ENCODE data around the gene LZTR1.
"Not testable (repeated sequence)": the region's sequence is repeated elsewhere in the genome, so short reads cannot be mapped to it uniquely, and the experiment has no call there.

The LZTR1 gene

DNA sequence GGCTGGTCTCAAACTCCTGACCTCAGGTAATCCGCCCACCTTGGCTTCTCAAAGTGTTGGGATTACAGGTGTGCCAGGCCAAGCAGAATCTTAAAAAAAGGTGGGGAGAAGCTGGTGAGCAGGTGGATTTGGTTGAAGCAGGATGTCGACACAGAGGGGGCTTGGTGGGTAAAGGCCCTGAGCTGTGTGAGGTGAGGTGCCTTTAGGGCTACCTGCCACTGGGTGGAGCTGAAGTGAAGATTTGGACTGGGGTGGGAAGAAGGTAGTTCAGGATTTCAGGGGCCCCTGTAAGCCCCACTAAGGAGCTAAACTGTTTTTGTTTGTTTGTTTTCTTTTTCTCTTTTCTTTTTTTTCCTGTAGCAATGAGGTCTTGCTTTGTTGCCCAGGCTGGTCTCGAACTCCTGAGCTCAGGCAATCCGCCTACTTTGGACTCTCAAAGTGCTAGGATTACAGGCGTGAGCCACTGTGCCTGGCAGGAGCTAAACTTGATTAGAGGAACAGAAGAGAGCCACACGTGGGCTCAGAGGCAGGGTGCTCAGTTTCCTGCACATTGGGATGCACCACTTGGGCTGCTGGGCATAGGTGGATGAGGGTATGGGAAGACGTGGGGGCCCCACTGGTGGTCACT lies 38.8 kb downstream of the LZTR1 start:
- DNase-seq: peak; percentile 48

DNA sequence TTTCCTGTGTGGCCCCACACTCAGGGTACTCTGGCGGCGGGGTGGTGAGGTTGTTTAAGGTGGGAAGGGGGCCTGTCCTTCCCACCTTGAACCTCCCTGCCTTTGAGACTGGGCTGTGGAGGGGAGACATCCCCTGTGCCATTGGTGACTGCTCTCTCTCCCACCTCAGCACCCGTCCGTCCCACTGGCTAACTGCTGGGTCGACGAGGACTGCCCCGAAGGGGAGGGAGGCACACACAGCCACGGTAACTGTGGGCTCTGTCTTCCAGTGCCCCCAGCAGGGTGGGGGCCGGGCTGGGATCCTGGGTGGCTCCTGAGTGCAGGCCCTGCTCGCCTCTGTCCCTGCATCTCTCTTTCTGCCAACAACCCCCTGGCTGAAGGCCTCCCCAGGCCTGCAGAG lies 40.4 kb downstream of the LZTR1 start:
- no peak for DNase-seq

DNA sequence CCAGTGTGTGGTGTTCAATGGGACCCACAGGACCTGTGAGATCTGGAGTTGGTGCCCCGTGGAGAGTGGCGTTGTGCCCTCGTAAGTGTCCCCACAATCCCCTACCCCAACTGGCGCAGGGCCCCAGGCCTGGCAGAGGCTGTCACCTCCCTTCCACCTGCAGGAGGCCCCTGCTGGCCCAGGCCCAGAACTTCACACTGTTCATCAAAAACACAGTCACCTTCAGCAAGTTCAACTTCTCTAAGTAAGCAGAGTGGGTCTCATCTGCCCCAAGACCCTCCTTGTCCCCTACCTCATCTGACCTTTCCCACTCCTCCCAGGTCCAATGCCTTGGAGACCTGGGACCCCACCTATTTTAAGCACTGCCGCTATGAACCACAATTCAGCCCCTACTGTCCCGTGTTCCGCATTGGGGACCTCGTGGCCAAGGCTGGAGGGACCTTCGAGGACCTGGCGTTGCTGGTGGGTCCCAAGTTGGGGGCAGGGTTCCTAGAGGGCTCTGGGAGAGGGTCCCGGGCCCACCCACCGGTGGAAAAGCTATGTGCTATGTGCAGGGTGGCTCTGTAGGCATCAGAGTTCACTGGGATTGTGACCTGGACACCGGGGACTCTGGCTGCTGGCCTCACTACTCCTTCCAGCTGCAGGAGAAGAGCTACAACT lies 41.0 kb downstream of the LZTR1 start:
- DNase-seq: no peak

DNA sequence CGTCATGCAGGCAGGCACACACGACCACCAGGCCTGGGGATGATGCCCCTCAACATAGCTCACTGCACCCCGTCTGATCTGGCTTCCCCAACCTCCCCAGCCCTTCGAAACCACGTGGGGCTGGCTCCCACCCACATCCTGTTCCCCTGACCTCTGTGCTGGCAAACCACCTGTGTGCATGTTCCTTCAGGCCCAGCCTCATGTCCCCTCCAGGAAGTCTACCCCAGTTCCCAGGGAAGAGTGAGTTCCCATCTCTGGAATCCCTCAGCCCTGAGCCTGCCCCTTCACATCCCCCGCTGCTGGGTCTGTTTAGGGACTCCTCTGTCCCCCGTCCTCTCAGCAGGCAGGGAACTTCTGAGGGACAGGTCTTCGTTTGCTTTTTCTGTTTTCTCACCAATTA lies 43.2 kb downstream of the LZTR1 start:
- no peak for DNase-seq

DNA sequence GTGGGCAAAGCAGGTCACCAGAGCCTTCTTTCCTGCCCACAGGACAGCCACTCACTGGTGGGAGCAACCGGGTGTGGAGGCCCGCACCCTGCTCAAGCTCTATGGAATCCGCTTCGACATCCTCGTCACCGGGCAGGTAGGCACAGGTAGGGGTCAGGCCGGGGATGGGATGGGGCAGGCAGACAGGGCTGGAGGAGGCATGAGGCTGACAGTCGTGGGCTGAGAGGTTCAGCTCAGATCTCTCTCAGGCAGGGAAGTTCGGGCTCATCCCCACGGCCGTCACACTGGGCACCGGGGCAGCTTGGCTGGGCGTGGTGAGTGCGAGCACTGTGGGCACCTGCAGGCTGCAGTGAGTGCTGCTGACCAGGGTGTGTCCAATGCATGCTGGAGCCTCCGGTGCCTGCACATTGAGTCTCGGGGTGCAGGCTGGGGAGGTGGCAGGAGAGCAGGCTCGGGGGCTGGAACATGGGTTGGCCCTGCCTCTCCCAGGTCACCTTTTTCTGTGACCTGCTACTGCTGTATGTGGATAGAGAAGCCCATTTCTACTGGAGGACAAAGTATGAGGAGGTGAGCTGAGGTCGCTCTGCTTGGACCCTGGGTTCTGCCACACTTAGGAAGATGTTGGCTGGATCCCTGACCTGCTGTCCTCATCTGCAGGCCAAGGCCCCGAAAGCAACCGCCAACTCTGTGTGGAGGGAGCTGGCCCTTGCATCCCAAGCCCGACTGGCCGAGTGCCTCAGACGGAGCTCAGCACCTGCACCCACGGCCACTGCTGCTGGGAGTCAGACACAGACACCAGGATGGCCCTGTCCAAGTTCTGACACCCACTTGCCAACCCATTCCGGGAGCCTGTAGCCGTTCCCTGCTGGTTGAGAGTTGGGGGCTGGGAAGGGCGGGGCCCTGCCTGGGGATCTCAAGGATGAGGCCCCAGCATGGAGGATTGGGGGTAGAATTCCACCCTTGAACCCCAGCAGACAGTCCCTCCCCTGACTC lies 44.0 kb downstream of the LZTR1 start:
- no peak for DNase-seq

DNA sequence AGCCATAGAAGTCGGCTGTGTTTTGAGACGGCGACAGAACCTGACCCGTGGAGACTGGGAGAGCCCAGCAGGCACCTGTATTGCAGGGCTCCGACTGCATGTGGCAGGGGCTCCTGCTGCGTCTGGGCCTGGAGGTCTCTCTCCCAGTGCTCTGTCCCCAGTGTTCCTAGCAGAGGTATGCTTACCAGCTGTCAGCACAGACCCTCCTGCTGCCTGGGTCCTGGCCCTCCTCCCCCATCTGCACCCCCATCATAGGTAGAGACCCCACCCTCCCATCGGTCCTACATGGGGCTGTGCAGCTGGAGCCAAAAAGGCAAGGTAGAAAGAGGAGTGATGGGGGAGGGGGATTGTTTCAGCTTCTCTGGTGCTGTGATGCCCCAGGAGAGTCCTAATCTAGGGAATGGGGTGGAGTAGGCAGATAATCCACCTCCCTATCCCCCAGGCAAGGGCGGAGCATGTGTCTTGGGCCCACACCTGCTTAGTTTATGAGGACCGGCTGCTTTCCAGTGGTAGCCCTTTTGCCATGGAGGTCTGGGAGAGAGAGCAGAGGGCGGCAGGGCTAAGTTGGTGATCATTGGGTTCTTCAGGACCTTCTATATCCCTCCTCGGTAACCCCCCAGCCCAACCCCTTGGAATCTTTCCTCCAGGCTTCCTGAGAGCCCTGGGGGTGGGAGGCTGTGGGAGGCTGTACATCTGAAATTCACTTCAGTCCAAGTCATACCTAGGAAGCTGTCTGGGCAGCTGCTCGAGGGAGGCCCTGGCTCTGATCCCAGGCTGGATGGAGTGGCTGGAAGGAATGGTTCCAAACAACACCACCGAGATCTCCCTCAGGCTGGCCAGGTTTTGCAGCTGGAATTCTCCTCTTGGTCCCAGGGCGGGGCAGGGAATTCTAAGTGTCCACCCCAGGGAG lies 44.9 kb downstream of the LZTR1 start:
- DNase-seq: peak; percentile 62

DNA sequence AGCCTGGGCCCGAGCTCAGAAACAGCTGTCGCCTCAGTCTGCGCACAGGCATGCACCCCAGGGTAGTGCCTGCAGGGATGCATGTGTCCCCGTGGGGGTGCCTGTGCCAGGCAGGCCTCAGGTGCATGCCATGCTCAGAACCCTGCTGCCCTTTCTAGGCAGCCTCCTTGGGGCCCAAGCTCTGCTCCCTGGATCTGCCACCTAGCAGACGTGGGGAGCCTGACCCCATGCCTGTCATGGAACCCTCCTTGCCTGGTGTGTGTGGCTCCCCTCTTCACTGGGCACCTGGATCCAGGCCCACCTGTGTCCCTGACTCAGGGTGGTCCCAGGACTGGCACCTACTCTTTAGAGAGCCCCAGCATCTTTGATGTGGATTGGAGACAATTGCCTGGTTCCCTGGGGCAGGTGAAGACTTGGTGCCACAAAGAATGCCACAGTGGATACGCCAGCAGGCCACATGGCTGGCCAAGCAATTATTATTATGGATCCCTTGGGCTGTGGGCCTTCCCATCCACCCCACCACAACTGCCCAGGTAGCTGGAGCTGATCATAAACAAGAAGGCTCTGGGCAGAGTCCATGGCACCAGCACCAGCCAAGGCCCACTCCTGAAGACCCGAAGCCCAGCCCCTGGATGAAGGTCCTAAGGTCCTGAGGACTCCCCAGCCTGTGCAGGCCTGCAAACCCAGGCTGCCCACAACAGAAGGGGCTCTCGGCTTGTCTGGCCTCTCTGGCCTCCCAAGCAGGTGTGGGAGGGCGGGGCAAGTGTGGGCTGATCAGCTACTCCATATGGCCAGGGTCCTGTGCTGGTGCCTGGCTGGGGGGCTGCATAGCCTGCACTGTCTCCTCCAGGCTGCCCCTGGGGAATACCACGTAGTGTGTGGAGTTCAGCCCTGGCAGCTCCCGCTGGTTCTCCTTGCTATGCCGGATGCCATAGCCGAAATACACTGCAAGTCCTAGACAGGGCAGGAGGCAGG lies 46.5 kb downstream of the LZTR1 start:
- no peak for DNase-seq

DNA sequence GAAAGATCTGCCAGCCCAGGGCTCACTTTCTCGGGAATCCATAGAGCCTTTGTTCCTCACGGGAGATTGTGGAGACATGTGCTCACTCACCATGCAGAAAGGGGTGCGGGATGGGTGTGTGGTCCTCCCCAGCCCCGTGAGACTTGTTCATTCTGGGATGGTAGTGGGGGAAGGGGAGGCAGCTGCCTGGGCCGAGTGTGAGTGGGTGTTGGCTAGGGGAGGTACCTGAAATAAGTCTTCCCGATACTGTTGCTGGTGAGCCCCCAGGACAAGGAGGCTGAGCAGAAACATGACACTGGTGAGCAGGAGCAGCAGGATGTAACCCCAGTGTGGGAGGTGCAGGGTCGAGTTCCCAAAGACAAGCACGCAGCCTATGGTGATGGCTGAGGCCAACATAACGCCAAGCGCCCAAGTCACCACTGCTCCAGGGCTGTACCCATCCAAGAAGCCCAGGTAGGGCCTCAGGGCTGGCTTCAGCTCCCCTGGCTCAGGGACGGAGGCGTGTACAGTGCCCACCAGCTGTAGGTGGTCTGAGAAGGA lies 47.5 kb downstream of the LZTR1 start:
- no peak for DNase-seq

DNA sequence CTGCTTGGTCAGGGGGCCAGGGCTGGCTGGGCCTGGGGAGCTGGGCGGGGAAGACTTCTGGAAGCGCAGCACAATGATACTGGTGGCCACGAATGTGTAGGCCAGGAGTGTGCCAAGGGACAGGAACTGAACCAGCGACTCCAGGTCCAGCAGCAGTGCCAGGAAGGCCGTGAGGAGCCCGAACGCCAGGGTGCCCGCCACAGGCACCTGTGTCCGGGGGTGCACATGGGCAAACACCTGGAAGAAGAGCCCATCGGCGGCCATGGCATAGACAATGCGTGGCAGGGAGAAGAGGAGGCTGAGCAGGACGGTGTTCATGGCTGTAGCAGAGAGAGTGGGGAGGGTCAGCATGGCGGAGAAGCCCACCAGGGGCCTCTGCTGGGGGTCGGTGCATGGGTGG lies 47.9 kb downstream of the LZTR1 start:
- DNase-seq: no peak

DNA sequence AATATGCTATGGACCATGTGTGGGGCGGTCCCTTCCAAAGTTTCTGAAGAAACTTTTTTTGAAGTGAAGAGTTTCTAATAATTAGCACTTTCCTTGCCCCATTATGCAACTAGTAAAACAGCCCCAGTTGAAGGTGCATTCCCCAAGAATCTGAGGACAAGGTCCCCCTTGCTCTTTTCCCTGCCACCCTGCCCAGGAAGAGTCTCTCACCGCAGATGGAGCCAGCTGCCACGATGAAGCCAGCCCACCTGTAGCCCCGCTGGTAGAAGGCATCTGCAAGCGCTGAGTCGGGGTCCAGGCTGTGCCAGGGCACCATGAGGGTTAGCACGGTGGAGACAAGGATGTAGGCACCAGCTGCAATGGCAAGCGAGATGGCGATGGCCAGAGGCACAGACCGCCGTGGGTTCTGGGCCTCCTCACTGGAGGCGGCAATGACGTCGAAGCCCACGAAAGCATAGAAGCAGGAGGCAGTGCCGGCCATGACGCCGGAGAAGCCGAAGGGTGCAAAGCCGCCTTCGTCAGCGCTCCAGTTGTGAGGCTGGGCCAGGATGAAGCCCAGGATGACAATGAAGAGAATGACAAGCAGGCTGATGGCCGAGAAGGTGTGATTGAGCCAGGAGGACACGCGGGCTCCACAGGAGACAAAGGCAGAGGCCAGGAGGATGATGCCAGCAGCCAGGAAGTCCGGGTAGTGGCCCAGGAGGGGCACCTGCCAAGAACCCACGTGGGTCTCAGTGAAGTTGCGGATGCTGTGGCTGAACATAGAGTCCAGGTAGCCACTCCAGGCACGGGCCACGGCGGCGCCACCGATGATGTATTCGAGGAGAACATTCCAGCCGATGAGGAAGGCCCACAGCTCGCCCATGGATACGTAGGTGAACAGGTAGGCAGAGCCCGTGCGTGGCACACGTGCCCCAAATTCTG lies 48.8 kb downstream of the LZTR1 start:
- no peak for DNase-seq

DNA sequence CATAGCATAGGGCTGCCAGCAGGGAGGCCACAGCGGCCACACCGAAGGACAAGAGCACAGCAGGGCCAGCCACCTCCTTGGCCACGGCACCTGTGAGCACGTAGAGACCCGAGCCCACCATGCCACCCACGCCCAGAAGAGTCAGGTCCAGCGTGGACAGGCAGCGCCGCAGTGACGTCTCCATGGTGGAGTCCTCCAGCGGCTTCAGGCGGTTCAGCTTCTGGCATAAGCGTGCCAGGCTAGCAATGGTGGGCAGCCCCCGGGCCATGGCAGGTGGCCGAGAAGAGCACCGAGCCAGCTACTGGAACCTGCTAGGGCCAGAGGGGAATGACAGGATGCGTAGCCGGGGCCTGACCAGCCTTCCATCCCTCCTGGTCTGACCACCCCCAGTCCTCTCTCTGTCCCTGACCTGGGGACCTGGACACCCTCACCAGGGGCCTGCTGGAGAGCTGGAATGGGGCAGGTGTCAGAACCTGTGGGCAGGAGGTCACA lies 49.5 kb downstream of the LZTR1 start:
- no peak for DNase-seq

DNA sequence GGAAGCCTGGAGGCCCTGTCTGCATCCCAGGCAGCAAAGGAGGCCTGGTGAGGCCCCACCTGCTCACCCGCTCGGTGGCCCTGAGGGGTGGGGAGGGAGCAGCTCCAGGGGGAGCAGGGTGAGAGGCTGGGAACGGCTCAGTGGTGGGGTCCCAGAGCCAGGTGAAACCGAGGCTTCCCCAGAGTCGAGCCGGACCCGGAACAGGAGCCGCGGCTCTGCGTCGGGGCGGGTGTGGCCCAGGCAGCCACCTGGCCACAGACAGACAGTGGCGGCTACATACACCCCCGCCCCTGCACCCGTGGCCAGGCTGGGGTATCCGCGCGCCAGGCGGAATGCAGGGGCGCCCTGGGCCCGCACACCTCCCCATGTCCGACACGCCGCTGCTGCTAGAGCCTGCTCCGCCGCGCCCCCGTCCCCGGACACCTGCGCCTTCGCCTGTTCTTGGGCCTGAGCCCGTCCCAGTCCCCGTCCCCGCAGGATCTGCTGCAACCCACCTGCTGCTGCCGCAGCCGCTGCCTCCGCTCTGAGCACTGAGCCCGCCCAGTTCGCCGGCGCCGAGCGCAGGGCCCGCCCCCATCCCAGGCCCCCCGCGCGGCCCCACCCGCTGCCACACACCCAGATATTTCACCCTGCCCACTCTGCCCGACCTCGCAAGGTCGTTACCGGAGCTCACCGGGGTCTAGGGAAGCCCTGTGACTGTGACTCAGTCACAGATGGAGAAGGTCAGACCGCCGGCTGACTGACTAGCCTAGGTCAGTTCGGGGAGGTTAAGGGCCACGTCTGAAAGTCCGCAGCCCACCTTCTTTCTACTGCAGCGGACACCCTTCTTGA lies 50.2 kb downstream of the LZTR1 start, which contains the start of gene SLC7A4:
Gene SLC7A4, minus strand, starts transcription at position 525 of the 831 bp plus-strand sequence. CDS start 749 bp downstream, outside the sequence.
- DNase-seq: peak; percentile 30

DNA sequence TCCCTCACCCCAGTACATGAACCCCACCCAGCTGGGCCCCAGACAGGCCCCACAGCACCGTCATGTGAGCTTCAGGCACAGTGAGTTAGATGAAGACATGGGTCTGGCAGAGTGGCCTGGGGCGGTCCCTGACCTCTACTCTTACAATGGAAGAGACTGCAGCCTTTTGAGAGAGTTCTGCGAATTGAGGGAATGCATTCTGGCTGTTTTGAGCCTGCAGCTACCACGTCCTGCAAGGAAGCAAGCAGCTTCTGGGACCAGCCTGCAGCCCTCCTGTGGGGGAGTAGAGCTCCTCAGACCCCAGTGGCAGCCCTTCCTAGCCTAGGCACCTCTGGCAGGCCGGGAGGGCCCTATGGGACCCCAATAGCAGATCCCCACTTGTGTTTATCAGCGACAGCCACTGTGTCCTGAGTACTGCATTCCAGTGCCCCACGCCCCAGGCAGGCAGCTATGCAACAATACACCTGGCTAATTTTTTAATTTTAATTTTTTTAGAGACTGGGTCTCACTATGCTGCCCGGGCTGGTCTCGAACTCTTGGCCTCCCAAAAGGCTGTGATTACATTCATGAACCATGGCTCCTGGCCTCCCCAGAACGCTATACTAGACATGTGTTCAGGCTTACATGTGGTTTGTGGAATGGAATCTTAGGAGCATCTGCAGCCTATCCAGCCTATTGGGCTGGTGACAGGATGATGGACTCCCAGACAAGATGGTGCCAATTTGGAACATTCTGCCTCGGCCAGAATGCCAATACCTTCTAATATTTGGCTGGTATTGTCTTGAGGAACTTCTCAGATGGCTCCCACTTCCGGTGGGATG lies 51.0 kb downstream of the LZTR1 start:
- no peak for DNase-seq

DNA sequence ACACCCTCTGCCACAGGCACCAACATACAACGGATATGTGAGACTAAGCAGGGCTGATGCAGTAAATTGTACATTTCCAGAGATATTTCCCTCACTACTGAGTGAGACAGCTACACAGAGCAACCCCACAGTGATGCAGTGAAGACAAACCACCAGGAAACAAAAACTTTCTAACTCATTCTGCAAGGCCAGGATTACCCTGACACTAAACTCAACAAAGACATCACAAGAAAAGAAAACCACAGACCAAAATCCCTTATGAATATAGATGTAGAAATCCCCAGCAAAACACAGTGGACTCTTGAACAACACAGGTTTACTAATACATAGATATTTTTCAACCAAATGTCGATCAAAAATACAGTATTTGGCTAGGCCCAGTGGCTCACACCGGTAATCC lies 51.8 kb downstream of the LZTR1 start:
- DNase-seq: no peak

DNA sequence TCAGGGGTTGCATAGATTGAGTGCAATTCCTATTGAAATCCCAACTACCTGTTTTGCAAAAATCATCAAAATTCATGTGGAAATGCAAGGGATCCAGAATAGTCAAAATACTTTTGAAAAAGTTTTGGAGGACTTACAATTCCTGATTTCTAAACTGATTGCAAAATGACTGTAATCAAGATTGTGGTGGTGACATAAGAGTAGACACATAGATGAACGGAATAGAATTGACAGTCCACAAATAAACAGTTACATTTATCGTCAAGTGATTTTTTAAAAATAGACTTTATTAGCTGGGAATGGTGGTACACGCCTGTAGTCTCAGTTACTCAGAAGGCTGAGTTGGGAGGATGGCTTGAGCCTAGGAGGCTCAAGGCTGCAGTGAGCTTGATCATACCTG lies 52.9 kb downstream of the LZTR1 start:
- DNase-seq: no peak

DNA sequence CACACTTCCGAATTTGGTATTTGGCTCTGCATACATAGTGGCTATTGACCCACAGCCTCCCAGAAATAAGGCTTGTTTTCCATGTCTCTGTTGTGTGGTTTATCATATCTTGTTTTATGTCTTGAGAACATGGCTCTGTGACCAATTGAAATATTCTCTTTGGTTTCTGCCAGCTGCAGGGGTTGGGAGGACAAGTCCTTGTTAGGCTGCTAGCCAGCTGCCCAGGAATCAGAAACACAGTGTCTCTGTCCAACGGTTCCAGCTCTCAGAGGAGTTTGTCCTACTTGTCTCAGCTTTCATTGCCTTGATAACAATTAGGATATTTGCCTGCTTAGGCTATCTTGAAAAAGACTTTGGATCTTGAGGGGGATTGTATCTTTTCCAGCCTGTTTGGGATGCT lies 56.3 kb downstream of the LZTR1 start:
- DNase-seq: no peak

DNA sequence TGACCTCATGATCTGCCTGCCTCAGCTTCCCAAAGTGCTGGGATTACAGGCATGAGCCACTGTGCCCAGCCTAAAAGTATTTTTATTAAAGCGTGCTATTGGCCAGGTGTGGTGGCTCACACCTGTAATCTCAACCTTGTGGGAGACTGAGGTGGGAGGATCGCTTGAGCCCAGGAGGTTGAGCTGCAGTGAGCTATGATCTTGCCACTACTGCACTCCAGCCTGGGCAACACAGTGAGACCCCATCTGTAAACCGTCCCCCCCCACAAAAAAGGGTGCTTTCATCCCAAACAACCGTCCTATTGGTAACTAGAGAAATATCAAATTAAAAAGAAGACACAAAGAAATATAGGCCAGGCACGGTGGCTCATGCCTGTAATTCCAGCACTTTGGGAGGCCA lies 57.1 kb downstream of the LZTR1 start:
- not testable (repeated sequence) for DNase-seq

DNA sequence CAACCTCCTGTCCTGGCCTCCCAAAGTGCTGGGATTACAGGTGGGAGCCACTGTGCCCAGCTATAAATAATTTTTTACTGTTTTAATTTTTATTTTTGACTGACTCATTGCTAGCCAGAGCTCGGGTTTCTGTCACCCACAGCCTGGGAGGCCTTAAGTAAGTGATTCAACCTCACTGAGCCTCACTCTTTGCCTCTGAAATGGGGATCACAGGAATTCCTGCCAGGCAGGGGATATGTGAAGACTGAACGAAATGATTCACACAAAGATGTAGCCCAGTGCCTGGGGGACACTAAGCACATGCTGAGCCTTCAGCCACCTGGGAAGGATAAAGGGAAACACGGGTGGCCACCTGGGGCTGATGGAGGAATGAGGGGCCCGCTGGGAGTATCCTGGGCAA lies 59.8 kb downstream of the LZTR1 start:
- no peak for DNase-seq
